ENCODE measurements around the gene LONRF2.

The LONRF2 gene

DNA sequence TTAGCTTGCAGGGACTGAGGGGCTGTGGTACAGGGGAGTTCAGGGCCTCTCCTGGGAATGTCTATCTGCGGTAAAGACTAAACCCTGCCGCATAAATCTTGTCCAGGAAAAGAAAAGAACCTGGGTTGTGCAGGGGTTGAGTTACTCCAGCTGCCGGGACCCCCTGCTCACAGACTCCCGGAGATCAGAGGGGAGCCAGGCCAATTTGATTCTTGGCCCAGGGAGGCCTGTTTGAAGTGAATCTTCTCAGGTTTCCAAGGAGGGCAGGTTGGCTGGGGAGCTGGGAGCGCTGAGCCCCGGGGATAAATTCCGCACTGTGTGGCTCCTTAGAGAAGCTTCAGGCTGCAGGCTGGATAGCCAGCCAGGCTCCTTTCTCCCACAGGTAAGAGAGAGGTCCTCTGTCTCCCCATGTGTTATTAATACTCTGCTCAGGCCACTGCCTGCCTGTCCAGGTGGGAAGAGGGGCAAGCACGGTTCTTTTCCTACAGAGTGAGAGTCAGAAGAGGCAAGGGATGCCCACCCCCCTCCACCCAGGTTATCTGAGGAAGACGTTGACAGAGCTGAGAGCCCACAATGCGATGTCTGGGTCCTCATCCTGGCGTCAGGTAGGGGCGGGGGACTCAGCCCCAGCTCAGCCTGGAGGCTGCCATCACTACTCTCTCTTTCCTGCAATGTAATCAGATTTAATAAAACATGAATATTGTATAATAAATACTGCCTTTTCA is 82.7 kb downstream of the LONRF2 start:
- in situ Hi-C loops (cut with MboI; ENCODE audit: low sequenced_read_pairs), result loop anchor here (10.0 kb wide), 1 partner anchor 685 kb away; no protein-coding TSS in a partner anchor

DNA sequence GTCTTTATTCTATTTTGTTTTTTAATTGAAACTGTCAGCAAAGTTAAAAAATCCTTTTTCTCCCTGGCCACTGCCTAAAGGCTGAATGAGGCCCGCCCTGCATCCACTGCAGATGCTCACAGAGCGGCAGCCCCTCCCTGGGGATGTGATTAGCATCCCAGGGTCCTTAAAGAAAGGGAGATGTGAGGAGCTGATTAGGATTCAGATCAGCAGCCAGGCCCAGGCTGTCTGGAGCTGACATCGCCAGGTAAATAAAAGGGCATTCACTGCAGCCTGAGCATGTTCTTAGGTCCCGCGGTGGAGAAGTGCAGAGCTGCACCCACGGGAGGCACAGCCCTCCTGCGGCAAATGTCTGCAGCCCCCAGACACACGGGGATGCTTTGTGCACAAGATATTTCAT is 83.8 kb downstream of the LONRF2 start:
- in situ Hi-C loops (cut with MboI; ENCODE audit: low sequenced_read_pairs), result no loop called here

DNA sequence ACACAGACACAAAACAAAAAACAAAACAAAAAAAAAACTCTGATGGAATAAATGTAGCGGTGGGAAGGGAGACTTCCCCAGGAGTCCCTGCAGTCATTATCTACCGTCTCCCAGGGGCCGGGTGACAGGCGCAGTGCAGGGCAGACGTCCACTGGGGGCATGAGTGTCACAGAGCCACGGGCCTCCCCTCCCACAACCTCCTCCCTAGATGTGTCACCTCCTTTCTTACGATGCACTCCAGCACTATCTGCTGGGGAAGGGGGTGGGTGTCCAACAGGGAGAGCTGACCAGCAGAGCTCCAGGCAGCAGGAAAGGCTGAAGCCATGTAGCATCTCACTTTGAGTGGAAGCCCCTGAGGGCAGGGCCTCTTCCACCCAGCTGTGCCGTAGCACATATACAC is 84.5 kb downstream of the LONRF2 start:
- in situ Hi-C loops (cut with MboI; ENCODE audit: low sequenced_read_pairs), result no loop called here

DNA sequence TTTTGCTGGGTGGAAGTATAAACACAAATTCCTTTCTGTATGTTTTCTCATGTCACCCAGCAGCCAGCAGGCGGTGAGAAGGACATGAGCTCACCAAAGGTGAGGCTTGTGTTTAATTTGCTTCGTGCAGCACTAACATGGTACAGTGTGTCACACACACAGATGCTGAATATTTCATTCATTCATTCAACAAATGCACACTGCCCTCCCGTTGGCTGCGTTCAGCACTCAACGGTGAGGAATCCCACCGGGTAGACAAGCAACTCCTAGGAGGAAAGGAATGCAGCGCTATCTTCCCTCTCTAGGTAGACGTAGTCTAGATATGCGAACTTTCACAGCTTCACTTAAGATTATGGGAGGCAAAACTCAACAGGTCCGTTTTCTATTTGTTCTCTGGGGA is 85.1 kb downstream of the LONRF2 start:
- in situ Hi-C loops (cut with MboI; ENCODE audit: low sequenced_read_pairs), result no loop called here

DNA sequence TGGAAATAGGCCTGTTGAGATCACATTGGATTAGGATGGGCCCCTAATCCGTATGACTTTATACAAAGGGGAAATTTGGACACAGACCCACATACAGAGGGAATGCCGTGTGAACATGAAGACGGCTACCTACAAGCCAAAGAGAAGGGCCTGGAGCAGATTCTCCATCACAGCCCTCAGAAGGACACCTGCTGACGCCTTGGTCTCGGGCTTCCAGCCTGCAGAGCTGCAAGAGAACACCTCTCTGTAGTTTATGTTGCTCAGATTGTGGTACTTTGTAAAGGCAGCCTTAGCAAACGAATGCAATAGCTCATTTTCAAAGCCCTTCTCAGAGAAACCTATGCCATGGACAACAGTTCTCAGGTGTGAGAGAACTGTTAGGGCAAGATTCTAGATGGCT is 86.1 kb downstream of the LONRF2 start:
- in situ Hi-C loops (cut with MboI; ENCODE audit: low sequenced_read_pairs), result no loop called here

DNA sequence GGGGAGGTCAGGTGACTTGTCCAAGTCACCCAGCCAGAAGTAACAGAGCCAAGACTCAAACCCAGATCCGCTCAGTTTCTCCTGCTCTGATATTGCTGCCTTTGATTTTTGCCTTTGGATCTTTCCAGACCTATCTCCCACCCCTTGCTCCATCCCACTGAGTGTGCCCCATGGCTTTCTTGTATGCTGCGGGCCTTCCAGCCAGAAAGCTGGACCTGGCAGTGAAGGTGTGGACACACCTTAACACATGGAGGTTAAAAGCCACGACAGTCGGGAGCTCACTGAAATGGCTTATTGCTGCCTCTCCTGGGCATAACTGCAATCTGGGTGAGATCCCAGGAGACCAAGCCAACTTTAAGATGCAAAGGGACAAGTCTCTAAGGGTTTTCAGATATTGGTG is 86.7 kb downstream of the LONRF2 start:
- in situ Hi-C loops (cut with MboI; ENCODE audit: low sequenced_read_pairs), result no loop called here

DNA sequence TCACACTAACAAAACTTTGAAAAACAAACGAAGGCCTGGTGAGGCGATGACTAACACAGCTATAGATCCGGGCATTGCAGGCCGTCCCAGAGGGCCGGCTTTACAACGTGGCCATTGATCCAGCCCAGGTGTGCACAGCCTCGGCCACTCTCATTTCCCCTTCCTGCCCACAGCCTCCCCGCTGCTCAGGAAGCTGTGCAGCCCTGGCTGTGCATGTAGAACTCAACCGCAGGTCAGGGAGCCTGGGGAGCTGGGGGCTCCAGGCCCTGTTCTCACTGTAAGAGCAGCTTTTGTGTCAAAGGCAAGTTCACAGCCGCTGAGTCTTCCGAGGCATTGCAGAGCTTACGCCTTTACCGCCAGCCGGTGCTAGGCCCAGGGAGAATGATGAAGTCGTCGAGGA is 87.2 kb downstream of the LONRF2 start:
- in situ Hi-C loops (cut with MboI; ENCODE audit: low sequenced_read_pairs), result no loop called here

DNA sequence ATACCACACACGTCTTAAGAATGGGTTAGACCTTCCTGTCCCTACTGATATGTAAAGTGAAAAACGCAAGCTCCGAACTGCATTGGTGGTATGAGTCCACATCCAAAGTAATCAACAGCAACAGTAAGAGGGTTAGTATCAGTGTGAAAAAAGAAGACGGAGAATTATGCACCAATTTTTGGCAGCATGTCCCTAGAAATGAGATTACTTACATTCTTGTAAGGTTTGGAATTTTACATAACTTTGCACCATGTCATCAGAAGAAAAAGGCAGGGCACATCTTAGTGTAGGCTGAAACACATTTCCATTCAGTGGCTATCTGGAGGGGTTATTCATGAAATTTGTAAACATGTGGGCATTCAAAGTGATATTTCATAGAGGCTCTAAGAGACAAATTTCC is 88.2 kb downstream of the LONRF2 start:
- in situ Hi-C loops (cut with MboI; ENCODE audit: low sequenced_read_pairs), result no loop called here

DNA sequence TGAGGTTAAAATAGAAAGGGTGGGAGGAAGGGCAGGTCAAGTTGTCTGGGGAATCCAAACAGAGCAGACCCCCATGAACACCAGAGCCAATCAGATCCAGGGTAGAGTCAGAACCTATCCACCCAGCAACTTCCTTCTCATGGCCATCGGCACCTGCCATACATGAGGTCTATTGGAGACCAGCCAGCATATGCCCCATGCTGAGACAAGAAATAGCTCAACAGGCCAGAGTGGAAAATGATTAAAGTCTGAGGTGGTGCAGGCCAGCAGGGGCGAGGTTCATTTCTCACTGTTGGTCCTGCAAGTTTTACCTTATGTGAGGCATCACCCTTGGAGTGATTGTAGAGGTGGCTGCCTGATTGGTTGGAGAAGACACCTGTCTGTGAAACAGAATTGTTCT is 89.2 kb downstream of the LONRF2 start:
- in situ Hi-C loops (cut with MboI; ENCODE audit: low sequenced_read_pairs), result no loop called here

DNA sequence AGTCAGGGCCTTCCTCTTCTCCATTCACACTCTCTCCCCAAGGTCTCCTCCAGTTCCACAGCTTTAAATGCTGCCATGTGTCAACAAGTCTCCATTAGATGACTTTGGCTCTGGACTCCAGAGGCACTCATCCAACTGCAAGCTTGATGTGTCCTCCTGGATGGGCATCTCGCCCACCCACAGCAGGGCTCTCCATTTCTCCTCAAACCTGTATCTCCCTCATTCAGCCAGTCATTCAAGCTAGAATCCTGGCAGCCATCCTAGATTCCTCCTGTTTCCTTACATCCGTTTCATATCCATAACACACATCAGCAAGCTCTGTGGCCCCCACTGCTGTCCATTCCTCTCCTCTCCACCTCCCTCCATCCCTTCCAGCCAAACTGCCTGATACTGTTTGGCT is 91.5 kb downstream of the LONRF2 start:
- in situ Hi-C loops (cut with MboI; ENCODE audit: low sequenced_read_pairs), result no loop called here

DNA sequence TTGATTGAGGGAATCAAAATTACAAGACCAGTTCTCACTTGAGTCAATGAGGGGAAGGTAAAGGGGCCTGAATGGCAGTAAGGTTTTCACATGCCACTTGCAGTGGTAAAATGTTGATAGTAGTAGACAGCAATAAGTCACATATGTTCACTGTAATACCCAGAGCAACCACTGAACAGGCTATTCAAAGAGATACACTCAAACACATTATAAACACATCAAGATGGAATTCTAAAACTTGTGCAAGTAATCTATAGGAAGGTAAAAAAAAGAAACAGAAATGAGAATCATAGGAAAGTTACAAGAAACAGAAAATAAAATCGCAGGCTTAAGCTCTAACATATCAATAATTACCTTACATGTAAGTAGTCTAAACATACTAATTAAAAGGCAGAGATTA is 93.3 kb downstream of the LONRF2 start:
- in situ Hi-C loops (cut with MboI; ENCODE audit: low sequenced_read_pairs), result no loop called here

DNA sequence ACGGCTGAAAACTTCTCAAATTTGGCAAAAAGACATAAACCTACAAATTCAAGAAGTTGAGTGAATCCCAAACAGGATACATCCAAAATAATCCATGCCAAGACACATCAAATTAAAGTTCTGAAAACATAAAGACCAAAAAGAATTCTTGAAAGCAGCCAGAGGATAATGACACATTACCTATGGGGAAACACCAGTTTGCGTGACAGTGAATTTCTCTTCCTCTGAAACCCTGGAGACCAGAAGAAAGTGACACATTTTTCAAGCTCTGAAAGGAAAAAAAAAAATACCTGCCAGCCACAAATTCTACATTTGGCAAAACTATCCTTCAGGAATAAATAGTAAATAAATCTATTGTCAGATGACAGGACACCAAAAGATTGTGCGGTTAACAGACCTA is 93.9 kb downstream of the LONRF2 start:
- in situ Hi-C loops (cut with MboI; ENCODE audit: low sequenced_read_pairs), result no loop called here

DNA sequence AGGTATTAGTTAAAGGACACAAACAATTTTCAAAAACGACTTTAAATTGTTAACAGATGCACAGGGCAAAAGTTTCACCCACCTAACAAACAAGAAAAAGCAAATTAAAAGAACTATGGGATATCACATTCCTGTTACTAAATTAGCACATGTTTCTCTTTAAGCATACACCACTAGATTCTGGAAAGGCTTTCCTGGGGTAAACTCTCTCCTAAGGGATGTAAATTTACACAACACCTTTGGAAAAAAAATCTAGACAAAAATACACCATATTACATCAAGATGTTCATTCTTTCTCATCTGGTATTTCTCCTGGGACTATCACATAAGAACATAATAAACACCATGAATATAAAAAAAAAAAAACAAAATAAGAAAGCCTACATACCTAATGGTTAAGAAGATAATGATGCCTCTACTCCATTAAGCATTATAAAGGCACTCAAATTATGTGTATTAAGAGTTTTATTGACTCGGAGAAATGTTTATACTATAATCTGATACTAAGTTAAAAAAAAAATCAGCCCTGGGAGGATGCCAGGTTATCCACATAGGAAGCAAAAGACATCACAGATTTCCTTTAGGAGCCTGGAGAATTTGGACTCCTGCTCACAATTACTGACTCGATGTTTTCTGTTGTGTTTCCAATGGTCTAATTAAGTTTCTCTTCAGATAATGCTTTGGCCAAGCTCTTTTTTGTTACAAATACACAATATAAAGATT is 97.2 kb downstream of the LONRF2 start:
- in situ Hi-C loops (cut with MboI; ENCODE audit: low sequenced_read_pairs), result no loop called here

DNA sequence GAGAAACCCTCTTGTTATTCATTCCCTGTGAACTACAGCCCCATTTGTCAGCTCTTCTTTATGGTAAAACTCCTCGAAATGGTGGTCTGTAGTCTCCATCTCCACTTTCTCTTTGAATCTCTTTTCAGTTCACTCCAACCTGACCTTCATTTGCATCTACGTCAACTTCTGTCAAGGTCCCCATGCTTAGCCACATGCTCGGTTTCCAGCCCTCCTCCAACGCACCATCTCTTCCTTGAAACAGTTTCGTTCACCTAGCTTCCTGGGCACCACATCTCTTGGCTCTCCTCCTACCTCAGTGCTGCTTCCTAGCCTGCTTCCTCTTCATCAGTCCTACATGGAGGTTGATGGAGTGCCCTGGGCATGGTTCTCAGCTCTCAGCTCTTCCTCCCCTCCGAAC is 98.8 kb downstream of the LONRF2 start:
- in situ Hi-C loops (cut with MboI; ENCODE audit: low sequenced_read_pairs), result no loop called here
